Effector CD4-positive, alpha-beta T cell (primary cell): Measurements from ENCODE around the gene DNAJC8.

Experiments used
- DNase-seq: peaks from one replicate; pipeline ENCODE4 v3.0.0-alpha.2; 2020
- total RNA-seq: gene quantifications from one replicate; lab custom pipeline; 2026; lab: John Stamatoyannopoulos, UW

Gene DNAJC8, protein sequence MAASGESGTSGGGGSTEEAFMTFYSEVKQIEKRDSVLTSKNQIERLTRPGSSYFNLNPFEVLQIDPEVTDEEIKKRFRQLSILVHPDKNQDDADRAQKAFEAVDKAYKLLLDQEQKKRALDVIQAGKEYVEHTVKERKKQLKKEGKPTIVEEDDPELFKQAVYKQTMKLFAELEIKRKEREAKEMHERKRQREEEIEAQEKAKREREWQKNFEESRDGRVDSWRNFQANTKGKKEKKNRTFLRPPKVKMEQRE
- 62.3 reads per million, percentile 73 among the genes with 10 or more reads in this experiment for total RNA-seq

DNA sequence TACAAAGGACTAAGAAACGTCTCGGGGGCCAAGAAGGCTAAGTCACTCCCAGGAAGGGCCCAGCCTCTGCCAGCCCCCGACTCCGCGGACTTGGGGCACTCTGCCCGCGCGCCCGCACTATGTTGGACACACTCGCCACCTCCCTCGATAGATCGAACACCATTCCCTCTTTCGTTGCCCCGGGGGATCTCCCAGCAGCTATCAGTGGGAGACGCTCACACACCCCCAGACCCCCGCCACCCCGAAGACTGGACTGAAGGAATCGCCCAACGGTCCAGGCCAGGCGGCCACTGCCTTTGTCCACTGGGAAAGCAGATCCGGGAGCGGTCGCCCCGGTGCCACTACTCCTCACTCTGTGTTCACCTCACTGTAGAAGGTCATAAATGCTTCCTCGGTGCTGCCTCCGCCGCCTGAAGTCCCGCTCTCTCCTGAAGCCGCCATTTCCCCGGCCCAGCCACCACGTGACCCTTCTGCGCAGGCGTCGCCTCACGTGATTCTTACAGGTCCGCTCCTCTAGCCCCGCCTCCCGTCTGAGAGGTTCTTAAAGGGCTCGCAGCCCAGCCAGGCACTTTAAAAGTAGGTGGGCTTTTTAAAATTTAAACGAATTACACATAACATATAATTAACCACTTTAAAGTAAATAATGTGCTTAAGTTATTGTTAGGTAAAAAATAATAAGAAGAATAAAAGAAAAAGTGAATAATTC lies at the start of gene DNAJC8:
Gene DNAJC8 (minus strand): TSS at position 472 of the 706 bp plus-strand sequence. CDS start 31 bp downstream, at position 441.
- peak; percentile 96 for DNase-seq

DNA sequence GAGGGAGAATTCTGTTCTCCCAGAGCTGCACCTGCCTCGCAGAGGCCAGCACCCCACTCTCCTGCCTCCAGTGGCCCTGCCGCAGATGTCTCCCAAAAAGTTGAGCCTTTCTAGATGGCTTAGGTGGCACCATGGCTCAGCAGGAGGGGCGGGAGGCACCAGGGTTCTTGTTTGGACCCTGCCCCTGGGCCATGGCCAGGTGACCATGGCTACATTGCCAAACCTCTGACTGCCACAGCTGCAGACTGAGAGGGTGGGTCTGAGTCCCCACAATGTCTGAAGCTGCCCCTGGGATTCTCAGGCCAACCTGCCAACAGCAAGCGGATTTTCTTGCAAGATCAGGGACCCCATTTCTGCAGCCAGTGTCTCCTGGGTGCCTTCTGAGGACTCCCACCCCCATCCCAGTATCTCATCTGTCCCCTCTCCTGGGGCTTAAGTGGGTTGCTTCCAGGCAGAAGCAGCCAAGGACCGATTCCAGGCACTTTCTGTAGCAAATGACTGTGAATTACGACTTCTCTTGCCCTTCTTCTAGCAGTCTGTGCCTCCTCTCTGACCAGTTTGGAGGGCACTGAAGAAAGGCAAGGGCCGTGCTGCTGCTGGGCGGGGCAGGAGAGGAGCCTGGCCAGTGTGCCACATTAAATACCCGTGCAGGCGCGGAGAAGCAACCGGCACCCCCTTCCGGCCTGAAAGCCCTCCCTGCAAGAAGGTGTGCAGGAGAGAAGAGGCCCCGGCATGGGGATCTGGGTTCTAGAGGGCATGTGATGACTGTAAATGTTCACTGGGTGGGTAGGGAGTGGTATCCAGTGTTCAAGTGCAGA lies 49.0 kb upstream of the DNAJC8 start:
- DNase-seq, result no peak

DNA sequence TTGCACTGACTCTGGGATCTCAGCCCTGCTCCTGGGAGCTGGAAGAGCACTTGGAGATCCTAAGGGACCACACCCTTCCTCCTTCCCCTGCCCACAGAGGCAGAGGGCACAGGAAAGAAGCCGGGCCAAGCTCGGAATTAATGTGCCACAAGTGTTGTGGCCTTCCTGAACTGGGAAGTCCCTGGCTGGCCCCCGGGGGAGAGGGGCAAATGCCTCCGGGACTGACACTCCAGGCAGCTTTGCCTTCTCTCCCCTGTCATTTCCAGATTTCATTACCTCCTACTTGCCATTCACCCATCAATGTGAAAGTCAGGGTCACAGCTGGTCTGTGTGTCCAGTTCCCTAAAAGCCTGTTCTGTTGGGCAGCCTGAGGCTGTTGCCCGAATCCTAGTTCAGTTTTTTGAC lies 48.1 kb upstream of the DNAJC8 start:
- no peak for DNase-seq

DNA sequence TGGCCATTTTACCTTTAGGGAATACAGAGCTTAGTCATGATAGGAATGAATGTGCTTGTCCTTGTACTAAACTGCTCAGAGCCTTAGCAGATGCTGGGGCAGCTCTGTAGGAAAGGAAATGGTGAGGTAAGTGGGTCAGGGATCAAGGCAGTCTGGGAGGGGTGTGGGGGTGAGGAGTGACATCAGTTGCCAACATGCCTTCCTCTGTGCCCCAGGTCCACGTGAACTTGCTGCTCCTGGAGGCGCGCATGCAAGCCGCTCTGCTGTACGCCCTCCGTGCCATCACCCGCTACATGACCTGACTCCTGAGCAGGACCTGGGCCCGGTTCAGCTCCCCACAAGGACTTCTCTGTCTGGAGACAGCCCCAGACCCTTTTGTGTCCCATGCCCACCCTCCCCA lies 47.7 kb upstream of the DNAJC8 start:
- no peak for DNase-seq

DNA sequence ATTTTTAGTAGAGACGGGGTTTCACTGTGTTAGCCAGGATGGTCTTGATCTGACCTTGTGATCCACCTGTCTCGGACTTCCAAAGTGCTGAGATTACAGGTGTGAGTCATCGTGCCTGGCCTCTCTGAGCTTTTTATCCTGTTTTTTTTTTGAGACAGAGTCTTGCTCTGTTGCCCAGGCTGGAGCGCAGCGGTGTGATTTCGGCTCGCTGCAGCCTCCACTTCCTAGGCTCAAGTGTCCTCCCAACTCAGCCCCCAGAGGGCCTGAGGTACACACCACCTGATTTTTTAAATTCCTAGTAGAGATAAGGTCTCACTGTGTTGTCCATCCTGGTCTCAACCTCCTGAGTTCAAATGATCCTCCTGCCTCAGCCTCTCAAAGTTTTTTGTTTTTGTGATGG lies 46.9 kb upstream of the DNAJC8 start:
- no peak for DNase-seq

DNA sequence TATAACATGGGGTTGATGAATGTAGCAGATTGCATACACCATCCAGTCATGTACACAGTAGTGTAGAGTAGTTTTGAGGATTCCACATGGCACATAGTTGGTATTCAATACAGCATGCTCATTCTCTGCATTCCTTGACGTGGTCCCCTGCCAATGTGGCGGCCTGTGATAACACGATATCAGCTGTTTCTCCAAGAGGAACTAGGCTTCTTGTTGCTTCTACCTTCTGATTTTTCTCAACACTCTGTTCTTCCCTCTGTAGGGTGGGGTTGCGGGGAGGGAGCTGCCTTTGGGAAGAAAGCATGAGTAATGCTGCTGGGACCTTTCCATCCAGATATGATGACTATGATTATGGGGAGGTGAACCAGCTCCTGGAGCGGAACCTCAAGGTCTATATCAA lies 45.9 kb upstream of the DNAJC8 start:
- no peak for DNase-seq

DNA sequence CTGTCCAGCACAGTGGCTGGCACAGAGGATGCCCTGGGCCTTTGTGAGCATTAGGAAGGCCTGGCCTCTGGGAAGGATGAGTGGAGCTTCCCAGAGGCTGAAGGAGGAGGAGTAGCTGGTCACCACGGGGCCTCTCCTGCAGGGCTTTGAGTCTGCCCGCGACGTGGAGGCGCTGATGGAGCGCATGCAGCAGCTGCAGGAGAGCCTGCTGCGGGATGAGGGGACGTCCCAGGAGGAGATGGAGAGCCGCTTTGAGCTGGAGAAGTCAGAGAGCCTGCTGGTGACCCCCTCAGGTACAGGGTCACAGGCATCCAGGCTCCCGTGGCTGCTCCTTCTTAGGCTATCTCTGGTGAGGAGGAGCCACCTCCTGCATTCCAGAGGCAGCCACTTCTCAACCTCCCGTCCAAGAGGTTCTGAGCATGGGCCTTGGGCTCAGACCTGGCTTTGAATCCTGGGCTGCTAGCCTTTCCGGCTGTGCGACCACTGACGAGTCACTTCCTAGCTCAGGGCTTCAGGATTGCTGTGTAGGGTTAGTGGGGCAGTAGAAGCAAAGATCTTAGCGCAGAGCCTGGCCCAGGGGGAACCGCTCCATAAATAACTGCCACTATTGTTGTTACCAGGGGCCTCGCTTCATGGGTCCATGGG lies 40.5 kb upstream of the DNAJC8 start:
- no peak for DNase-seq

DNA sequence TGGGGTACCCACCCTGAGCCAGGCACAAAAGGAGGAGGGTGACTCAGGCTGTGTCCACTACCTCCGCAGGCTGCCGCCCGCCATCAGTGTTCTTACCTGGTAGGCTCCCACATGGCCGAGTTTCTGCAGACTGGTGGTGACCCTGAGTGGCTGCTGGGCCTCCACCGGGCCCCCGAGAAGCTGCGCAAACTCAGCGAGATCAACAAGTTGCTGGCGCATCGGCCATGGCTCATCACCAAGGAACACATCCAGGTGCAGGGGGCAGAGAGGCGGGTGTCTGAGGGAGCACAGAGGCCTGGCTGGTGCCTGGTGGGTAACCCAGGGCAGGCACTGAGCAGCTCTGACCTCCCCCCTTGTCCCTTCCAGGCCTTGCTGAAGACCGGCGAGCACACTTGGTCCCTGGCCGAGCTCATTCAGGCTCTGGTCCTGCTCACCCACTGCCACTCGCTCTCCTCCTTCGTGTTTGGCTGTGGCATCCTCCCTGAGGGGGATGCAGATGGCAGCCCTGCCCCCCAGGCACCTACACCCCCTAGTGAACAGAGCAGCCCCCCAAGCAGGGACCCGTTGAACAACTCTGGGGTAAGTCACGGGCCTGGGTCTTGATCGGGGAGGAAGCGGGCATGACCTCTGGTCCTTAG lies 39.5 kb upstream of the DNAJC8 start:
- no peak for DNase-seq

DNA sequence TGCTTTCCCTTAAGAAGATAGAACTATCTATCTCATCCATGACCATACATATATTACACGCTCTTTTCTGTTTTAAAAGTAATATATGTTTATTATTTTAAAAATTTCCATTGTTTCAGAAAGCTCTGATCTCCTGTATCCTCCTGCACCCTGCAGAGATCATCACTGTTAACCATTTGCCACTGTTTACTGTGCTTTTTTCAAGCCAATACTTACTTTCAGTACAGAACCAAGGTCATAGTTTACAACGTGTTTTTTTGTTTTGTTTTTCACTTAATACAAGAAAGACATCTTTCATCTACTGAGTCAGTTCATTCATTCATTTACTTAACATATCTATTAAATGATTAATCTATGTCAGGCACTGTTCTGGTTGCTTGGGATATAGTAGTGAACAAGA lies 36.7 kb upstream of the DNAJC8 start:
- no peak for DNase-seq

DNA sequence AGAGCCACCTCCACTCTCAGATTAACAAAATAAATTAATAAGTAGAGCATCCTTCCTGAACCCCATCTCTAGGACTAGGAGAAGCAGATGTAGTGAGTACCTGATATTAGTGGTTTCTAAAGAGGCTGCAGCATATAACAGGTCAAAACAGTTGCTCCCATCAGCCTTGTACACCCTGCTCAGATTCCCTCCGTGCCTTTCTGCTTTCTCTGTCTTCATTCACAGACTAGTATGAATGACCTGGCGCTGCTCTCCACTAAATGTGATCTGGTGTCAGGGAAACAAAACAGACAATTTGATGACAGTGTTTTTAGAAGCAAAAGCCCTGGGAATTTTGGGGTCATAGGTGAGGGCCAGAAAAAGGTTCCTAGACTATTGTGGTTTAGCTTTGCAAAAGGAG lies 34.8 kb upstream of the DNAJC8 start:
- DNase-seq, result no peak

DNA sequence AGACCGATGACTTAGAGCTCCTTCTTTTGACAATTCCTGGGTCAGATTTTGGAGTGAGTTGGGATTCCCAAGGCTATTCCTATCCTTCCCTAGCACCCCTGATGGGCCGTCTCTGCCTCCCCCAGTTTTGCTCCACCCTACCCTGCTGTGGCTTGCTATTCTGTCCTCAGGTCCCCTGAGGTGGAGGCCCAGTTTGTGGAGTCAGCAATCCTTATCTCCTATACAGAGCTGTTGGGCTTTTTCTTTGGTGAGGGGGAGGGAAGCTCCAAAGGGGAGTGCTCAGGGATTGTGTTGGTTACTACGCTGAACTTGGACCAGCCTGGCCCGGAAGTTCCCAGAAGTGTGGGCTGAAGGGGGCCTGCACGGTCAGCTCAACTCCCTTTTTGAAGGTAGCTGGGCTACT lies 34.1 kb upstream of the DNAJC8 start:
- no peak for DNase-seq

DNA sequence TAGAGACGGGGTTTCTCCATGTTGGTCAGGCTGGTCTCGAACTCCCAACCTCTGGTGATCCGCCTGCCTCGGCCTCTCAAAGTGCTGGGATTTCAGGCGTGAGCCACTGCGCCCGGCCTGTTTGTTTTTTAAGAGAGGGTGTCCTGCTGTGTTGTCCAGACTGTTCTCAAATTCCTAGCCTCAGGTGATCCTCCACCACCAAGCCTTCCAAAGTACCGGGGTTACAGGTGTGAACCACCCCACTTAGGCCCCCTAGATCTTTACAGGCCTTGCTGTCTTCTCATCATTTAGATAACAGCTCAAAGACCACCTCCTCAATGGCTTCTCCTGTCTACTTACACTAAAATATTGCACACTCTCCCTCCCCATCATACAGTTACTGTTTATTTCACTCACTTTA lies 32.7 kb upstream of the DNAJC8 start:
- no peak for DNase-seq

DNA sequence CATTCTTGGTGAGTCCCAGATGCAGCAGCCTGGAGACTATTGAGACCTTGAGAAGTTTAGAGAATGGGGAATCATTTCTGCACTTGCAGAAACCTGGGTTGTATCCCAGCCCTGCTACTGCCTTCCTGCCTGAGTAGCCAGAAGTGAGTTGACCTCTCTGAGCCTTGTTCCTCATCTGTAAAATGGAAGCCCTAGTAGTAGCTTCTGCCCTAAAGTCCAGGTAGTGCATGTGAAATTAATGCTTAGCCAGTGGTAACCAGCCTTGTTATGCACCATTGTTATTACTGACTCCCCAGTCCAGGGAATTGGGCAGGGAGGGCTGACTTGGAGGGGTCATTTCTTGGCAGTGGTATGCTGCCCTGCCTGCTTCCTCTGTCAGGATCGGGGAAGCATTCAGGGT lies 32.1 kb upstream of the DNAJC8 start:
- no peak for DNase-seq

DNA sequence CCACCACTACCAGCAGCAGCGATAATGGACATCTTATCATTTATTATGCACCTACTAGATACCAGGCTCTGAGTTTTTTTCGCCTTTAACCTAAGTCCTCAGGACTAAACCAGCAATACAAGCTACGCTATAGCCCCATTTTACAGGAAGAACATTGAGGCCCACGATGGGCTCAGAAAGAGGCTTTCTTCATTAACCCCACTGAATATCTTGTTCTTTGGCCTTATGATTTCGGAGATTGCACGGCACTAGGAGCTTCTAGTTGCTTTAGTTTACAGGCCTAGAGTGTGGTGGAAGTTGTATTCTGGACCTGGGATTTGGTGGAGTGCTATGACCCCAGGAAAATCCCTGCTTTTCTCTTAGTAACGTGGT lies 28.0 kb upstream of the DNAJC8 start:
- DNase-seq, result no peak

DNA sequence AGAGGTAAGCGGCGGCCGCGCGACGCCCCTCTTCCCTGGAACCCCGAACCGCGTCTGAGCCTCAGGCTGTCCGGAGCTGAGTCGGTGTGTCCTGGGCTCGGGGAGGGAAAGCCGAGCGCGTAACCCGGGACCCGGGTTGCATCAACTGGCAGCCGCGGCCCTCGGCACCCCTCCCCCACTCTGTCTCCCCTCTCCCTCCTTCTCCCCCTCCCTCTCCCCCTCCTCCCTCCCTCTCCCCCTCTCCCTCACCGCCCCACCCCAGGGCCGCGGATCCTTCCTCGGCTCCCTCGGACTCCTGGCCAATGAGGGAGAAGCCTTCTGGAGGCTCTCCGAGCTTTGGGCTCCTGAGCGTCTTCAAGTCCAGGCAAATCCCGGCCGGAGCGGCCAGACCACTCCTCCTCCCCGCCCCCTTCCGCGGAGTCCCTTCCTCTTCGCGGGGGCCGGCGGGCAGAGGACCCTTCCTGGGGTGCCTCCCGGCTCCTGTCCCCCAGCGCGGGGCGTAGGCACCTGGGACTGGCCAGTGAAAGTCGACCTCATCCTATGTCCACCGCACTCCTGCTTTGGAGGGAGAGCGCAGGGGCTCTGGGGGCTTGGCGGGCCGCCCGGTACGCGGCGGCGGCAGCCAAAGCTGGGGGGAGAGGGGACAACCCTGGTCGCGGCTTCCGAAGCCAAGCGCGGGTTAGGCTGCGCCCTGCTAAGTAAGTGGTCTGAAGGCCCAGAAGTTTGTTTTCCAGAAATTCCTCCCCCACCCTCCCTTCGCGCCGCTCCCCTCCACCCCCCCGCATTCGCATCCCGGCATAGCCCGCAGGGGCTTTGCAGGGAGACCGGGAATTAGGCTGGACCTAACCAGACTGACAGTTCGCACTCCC lies 27.3 kb upstream of the DNAJC8 start:
- DNase-seq, result no peak

DNA sequence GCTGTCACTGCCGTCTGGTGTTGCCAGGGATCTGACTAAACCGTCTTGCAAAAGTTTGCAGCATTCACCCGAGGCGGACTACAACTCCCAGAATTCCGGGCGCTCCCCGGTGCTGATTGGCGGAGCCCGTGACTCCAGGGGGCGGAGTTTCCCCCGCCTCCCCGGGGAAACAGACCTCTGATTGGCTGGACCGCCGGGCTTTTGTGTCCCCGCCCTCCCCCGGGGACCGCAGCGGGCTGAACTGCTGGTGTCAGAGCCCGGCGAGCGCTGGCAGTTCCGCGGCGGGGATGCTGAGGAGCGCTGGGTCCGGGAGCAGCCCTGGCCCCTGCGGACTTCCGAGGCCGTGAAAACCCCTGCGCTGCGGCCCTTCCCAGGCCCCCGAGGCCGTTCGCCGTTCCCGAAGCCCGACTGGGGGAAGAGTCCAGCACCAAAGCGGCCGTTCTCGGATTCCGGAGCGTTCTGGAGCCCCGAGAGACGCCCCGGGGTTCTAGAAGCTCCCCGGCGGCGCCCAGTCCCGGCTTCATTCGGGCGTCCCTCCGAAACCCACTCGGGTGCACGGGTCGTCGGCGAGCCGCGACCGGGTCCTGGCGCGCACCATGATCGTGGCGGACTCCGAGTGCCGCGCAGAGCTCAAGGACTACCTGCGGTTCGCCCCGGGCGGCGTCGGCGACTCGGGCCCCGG lies 26.6 kb upstream of the DNAJC8 start, which contains the start of gene SESN2:
Gene SESN2 (plus strand): TSS at position 267 of the 682 bp plus-strand sequence. CDS start 330 bp downstream, at position 597.
- peak; percentile 100 for DNase-seq

DNA sequence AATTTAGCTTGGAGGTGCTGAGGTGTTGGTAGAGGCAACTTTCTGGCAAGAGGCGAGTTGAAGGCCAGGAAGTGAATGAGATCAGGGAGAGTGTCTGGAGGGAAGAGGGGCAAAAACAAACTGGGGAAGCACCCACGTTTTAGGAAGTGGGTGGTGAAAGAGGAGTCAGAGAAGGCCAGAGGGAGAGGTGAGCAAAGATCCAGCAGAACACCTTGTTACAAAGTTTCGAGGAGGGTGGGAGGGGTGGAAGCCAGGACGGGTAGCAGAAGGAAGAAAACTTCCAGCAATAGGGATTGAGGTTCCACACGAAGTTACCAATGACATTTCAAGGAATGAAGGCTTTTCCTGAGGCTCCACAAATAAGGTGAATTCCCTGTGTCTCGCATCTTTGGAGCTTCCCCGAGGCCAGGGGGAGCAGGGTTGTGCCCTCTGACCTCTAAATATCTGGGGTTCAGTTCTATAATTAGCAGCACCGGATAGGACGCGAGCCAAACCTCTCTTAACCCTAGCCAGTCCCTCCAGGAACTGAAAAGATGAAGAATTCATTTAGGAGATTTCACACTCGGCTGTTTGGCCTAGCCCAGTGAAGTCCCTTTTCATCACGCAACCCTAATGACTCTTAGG lies 25.9 kb upstream of the DNAJC8 start:
- no peak for DNase-seq

DNA sequence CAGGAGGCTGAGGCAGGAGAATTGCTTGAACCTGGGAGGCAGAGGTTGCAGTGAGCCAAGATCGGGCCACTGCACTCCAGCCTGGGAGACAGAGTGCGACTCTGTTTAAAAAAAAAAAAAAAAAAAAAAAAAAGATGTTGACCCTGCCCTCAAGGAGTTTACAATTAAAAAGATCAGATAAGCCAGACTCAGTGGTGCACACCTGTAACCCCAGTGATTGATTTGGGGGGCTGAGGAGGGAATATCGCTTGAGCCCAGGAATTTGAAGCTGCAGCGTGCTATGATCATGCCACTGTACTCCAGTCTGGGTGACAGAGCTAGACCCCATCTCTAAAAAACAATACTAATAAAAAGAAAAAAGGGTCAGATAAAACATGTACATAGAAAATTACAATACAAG lies 24.9 kb upstream of the DNAJC8 start:
- no peak for DNase-seq

DNA sequence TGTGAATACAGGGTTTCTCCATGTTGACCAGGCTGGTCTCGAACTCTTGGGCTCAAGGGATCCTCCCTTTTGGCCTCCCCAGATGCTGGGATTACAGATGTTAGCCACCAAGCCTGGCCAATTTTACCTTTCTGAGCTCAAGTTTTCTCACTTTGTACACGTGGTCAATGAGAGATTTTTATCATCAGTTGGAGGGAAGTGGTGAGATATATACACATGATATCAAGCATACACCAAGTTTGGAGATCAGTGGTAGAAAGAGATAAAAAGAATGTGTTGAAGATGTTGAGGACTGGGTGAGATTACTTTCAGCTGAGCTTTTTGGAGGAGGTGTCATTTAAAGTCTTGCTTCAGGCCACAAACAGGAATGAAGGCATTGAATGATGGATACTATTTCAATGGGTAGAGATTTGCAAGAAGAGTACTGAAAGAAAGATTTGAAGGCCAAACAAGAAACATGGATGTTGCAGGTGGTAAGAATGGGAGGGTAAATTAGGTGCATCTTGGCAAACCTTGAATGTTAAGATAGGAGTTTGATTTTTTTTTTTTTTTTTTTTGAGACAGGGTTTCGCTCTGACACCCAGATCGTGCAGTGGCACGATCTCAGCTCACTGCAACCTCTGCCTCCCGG lies 23.5 kb upstream of the DNAJC8 start:
- DNase-seq, result no peak

DNA sequence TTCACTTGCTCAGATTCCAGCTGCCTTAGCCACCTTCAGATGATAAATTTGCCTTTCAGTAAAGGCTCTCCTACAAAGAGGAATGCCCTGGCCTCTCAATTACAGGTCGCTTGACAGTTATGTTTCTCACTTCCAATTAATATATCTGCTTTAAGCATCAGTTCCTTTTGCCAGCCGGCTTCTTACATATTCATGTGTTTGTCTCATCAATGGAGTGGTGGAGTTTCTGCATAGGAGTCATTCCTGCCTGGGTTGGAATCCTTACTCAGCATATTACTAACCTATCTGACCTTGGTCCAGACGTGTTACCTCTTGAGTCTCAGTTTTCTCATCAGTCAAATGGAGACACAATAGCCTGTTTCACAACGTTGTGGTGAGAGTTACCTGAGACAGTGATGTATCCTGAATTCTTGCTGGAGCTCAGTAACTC lies 17.1 kb upstream of the DNAJC8 start:
- no peak for DNase-seq
